Tibial artery (tissue), 4 donors: ENCODE data around the gene CDK5RAP3.
"Not testable (repeated sequence)": the region's sequence is repeated elsewhere in the genome, so short reads cannot be mapped to it uniquely, and the experiment has no call there.

Experiments
- DNase-seq, 2 donors: peaks; one replicate each; pipeline ENCODE4 v3.0.0-alpha.2; 2019
- H3K27ac ChIP-seq, 2 donors: fragments of 200-600 bp; sonication (generic) in 1 of 2; 1 replicate in 1 of 2; 2 replicates in 1 of 2; pipeline ENCODE4 v1.5.1; 2018 to 2019; ENCODE audit warnings: mild to moderate bottlenecking in 1 of 2
- H3K27me3 ChIP-seq, 2 donors: fragments of 200-600 bp; sonication (generic) in 1 of 2; one replicate each; pipeline versions ENCODE4 v1.5.1 to v1.6.0; 2016 to 2019
- H3K36me3 ChIP-seq, 3 donors: fragments of 200-600 bp; sonication (generic) in 2 of 3; one replicate each; pipeline ENCODE4 v1.5.1; 2016 to 2019; ENCODE audit warnings: mild to moderate bottlenecking in 2 of 3
- H3K4me1 ChIP-seq, 4 donors: fragments of 200-600 bp; sonication (generic) in 2 of 4; 1 replicate in 3 of 4; 2 replicates in 1 of 4; pipeline ENCODE4 v1.5.1; 2016 to 2019
- H3K4me3 ChIP-seq, 2 donors: fragments of 200-600 bp; sonication (generic) in 1 of 2; 1 replicate in 1 of 2; 2 replicates in 1 of 2; pipeline ENCODE4 v1.5.1; 2018 to 2019; ENCODE audit warnings: mild to moderate bottlenecking in 2 of 2
- H3K9me3 ChIP-seq, 3 donors: fragments of 200-600 bp; sonication (generic) in 1 of 3; one replicate each; pipeline ENCODE4 v1.5.1; 2016 to 2019
- CTCF ChIP-seq, 2 experiments: fragments of 200-600 bp in 1 of 2; fragments of 450-650 bp in 1 of 2; IDR thresholded peaks; one replicate each; pipeline ENCODE4 v1.5.1; 2017 to 2019; ENCODE audit warnings: antibody characterized with exemption in 2 of 2, mild to moderate bottlenecking in 1 of 2, moderate library complexity in 1 of 2
- intact Hi-C: fragments of 100-400 bp; cut with DNase I; formaldehyde crosslinking; loops from one replicate; pipeline ENCODE4 v1.15.0; 2023; ENCODE audit warnings: low total_unique reads

Gene CDK5RAP3

GRCh38 chr17:48012151-48012520 lies 41.2 kb downstream of the CDK5RAP3 start:
- intact Hi-C loops = no loop called here
- no peaks in the 10 kb centered on the region for H3K36me3 ChIP-seq
- H3K4me3 ChIP-seq = peak overlapping the region; percentile 5 to 41
- DNase-seq = no peak
- H3K27ac ChIP-seq = no peak overlapping the region
- peaks cover 0 to 15% (median 11%) of the 10 kb centered on the region in 4 donors for H3K4me1 ChIP-seq
- no peak for TF ChIP-seq CTCF (IDR thresholded peaks at IDR 0.05)
- peaks cover 0 to 72% of the 10 kb centered on the region in 2 donors for H3K27me3 ChIP-seq
- H3K9me3 ChIP-seq = no peaks in the 10 kb centered on the region

- Histone ChIP-seq H3K4me3 (no peak overlapping the region), H3K4me1 (peaks cover 0 to 15% (median 11%) of the 10 kb centered on the region in 4 donors), H3K9me3 (no peaks in the 10 kb centered on the region), H3K36me3 (no peaks in the 10 kb centered on the region), H3K27ac (no peak overlapping the region), H3K27me3 (peaks cover 0 to 69% of the 10 kb centered on the region in 2 donors)
- no peak for TF ChIP-seq CTCF (IDR thresholded peaks at IDR 0.05)
- DNase-seq = no peak
- intact Hi-C loops = no loop called here
Observed at GRCh38 chr17:48012654-48013053, 41.7 kb downstream of the CDK5RAP3 start.

- intact Hi-C loops = no loop called here
- Histone ChIP-seq H3K36me3 (no peaks in the 10 kb centered on the region), H3K27me3 (peaks cover 0 to 64% of the 10 kb centered on the region in 2 donors), H3K27ac (no peak overlapping the region), H3K9me3 (no peaks in the 10 kb centered on the region), H3K4me1 (peaks cover 0 to 15% (median 11%) of the 10 kb centered on the region in 4 donors), H3K4me3 (no peak overlapping the region)
- no peak for TF ChIP-seq CTCF (IDR thresholded peaks at IDR 0.05)
- DNase-seq = no peak
Observed at GRCh38 chr17:48013876-48014594, 43.1 kb downstream of the CDK5RAP3 start.

GRCh38 chr17:48014595-48015111 lies 43.7 kb downstream of the CDK5RAP3 start:
- Histone ChIP-seq H3K4me3 (no peak overlapping the region), H3K27me3 (peaks cover 0 to 59% of the 10 kb centered on the region in 2 donors), H3K4me1 (peaks cover 0 to 15% (median 11%) of the 10 kb centered on the region in 4 donors), H3K36me3 (no peaks in the 10 kb centered on the region), H3K9me3 (no peaks in the 10 kb centered on the region), H3K27ac (no peak overlapping the region)
- intact Hi-C loops = loop anchor here (5.0 kb wide), 1 partner anchor 37 kb away; no protein-coding TSS in a partner anchor
- DNase-seq = no peak
- no peak for TF ChIP-seq CTCF (IDR thresholded peaks at IDR 0.05)

- Histone ChIP-seq H3K27ac (no peak overlapping the region), H3K36me3 (no peaks in the 10 kb centered on the region), H3K9me3 (no peaks in the 10 kb centered on the region), H3K27me3 (peaks cover 0 to 53% of the 10 kb centered on the region in 2 donors), H3K4me3 (no peak overlapping the region), H3K4me1 (peaks cover 0 to 15% (median 11%) of the 10 kb centered on the region in 4 donors)
- TF ChIP-seq CTCF (IDR thresholded peaks at IDR 0.05) = no peak
- DNase-seq = no peak
- intact Hi-C loops = loop anchor here (5.0 kb wide), 1 partner anchor 39 kb away; no protein-coding TSS in a partner anchor
Observed at GRCh38 chr17:48016112-48016511, 45.2 kb downstream of the CDK5RAP3 start.

GRCh38 chr17:48017817-48018158 lies 46.9 kb downstream of the CDK5RAP3 start:
- H3K36me3 ChIP-seq, H3K4me1 ChIP-seq, H3K27ac ChIP-seq, DNase-seq, H3K9me3 ChIP-seq, H3K4me3 ChIP-seq: not testable (repeated sequence)
- H3K27me3 ChIP-seq = peaks cover 0 to 39% of the 10 kb centered on the region in 2 donors
- intact Hi-C loops = loop anchor here (5.0 kb wide), 1 partner anchor 40 kb away; no protein-coding TSS in a partner anchor
